HepG2 (cell line): ENCODE data around the gene COL9A3. TPM values are rescaled to one million over a fixed set of nuclear protein-coding genes. Genes with fewer than 3 reads are reported as not detected.

Source experiments
- ATRX ChIP-seq: sonication (generic); formaldehyde crosslinking; IDR thresholded peaks from 2 replicates; pipeline ENCODE4 v1.4.0; 2020; ENCODE audit warnings: missing genetic modification reagents, borderline replicate concordance
- BORCS8-MEF2B ChIP-seq: sonication (generic); formaldehyde crosslinking; IDR thresholded peaks from 2 replicates; pipeline ENCODE4 v1.8.0; 2022; ENCODE audit warnings: mild to moderate bottlenecking, missing genetic modification reagents
- CBX2 ChIP-seq, 2 experiments: fragments of 200-600 bp in 1 of 2; sonication (generic); formaldehyde crosslinking in 1 of 2; IDR thresholded peaks; 2 replicates each; pipeline versions ENCODE4 v1.7.0 to v1.8.1; 2018 to 2022; ENCODE audit warnings: low read depth in 2 of 2, low read length in 1 of 2, mild to moderate bottlenecking in 1 of 2, missing genetic modification reagents in 1 of 2
- MIER2 ChIP-seq: IDR thresholded peaks from 2 replicates; pipeline ENCODE4 v1.6.1; 2016; ENCODE audit warnings: missing biosample characterization, missing genetic modification reagents
- NFKB2 ChIP-seq: sonication (generic); formaldehyde crosslinking; IDR thresholded peaks from 2 replicates; pipeline ENCODE4 v1.4.0; 2020; ENCODE audit warnings: missing genetic modification reagents, borderline replicate concordance
- SOX13 ChIP-seq, 3 experiments: fragments of 450-650 bp in 1 of 3; sonication (generic) in 1 of 3; formaldehyde crosslinking in 1 of 3; IDR thresholded peaks in 2 of 3; conservative IDR thresholded peaks in 1 of 3; 2 replicates each; pipeline versions ENCODE4 v1.5.0 to v1.6.1; 2016 to 2020; ENCODE audit warnings: antibody characterized with exemption in 1 of 3, mild to moderate bottlenecking in 1 of 3, missing compliant biosample characterization in 1 of 3, missing genetic modification reagents in 1 of 3, moderate library complexity in 1 of 3
- ZMYM2 ChIP-seq: sonication (generic); formaldehyde crosslinking; IDR thresholded peaks from 2 replicates; pipeline ENCODE4 v1.8.0; 2022; ENCODE audit warnings: mild to moderate bottlenecking, missing genetic modification reagents
- ZNF724P ChIP-seq: sonication (generic); formaldehyde crosslinking; IDR thresholded peaks from 2 replicates; pipeline ENCODE4 v1.8.0; 2022; ENCODE audit warnings: missing genetic modification reagents, borderline replicate concordance
- polyA plus RNA-seq, 8 experiments: library from polyadenylated mRNA; depleted of rRNA in 3 of 8; stranded (reverse) in 7 of 8; unstranded in 1 of 8; fragments of >200 nt; fragmentation: Illumina TruSeq in 4 of 8; extraction: Trizol in 4 of 8; gene quantifications; 2 replicates each; pipeline versions ENCODE4 v1.2.1 to v1.2.3, GENCODE V29; 2011 to 2016; ENCODE audit warnings: low read depth in 4 of 8, missing spikeins in 1 of 8, mixed read lengths in 1 of 8; ENCODE audit not compliant: insufficient read depth in 1 of 8
- total RNA-seq, 5 experiments: library from RNA; depleted of rRNA; stranded (reverse); fragments of >200 nt; fragmentation: Illumina TruSeq; extraction: Trizol; gene quantifications; 2 replicates each; pipeline ENCODE4 v1.2.3, GENCODE V29; 2016; ENCODE audit warnings: low read depth in 1 of 5
- TF ChIP-seq, protein P1 (sequence below): sonication (generic); formaldehyde crosslinking; IDR thresholded peaks from 2 replicates; pipeline ENCODE4 v1.5.0; 2020; ENCODE audit warnings: mild to moderate bottlenecking, missing genetic modification reagents
- TF ChIP-seq, protein P2 (sequence below): sonication (generic); formaldehyde crosslinking; IDR thresholded peaks from 2 replicates; pipeline ENCODE4 v1.5.1; 2020; ENCODE audit warnings: mild to moderate bottlenecking, missing genetic modification reagents, moderate library complexity
- TF ChIP-seq, protein P3 (sequence below): sonication (generic); formaldehyde crosslinking; IDR thresholded peaks from 2 replicates; pipeline ENCODE4 v1.9.0; 2021; ENCODE audit warnings: missing genetic modification reagents, borderline replicate concordance
- TF ChIP-seq, protein P4 (sequence below): sonication (generic); formaldehyde crosslinking; IDR thresholded peaks from 2 replicates; pipeline ENCODE4 v1.5.0; 2020; ENCODE audit warnings: missing genetic modification reagents
- TF ChIP-seq, protein P5 (sequence below): sonication (generic); formaldehyde crosslinking; IDR thresholded peaks from 2 replicates; pipeline ENCODE4 v1.4.0; 2020; ENCODE audit warnings: missing genetic modification reagents

COL9A3 gene
- total and polyA plus RNA-seq, 2 of the 13 experiments (the other 11 are each of a cell fraction or from before 2014, with no cell fraction given) = 155 to 204 TPM

DNA sequence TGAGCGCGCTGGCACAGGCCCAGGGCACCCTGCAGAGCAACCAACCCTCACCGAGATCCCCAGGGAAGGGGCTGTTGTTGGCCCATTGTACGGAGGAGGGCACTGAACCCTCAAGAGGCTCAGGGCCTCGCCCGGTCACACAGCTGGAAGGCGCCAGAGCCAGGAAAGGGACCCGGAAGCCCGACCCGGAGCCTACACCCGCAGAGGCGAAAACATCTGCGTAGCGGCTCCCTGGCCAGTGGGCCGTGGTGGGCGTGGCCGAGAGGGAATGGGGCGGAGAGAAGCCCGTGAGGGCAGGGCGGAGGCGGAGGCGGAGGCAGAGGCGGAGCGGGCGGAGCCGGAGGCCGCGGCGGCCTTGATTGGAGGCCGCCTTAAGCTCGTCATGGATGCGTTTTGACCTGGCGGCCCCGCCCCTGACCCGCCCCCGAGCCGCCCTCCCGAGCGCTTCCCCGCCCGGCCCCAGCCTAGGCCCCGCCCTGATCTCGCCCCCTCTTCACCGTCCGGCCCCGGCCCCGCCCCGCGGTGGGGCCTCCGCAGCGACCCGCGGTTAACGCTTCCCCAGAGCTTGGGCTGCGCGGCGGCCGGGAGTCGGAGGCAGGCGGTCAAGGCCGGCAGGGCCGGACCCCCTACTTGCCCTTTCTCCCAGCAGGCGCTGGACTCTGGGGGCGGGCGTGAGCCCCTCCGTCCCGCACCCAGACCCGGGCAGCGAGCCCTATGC lies 22.7 kb upstream of the COL9A3 start (continued):
- TF ChIP-seq, protein P1, sequence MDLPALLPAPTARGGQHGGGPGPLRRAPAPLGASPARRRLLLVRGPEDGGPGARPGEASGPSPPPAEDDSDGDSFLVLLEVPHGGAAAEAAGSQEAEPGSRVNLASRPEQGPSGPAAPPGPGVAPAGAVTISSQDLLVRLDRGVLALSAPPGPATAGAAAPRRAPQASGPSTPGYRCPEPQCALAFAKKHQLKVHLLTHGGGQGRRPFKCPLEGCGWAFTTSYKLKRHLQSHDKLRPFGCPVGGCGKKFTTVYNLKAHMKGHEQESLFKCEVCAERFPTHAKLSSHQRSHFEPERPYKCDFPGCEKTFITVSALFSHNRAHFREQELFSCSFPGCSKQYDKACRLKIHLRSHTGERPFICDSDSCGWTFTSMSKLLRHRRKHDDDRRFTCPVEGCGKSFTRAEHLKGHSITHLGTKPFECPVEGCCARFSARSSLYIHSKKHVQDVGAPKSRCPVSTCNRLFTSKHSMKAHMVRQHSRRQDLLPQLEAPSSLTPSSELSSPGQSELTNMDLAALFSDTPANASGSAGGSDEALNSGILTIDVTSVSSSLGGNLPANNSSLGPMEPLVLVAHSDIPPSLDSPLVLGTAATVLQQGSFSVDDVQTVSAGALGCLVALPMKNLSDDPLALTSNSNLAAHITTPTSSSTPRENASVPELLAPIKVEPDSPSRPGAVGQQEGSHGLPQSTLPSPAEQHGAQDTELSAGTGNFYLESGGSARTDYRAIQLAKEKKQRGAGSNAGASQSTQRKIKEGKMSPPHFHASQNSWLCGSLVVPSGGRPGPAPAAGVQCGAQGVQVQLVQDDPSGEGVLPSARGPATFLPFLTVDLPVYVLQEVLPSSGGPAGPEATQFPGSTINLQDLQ (CRISPR knock-in tag) = no peak
- TF ChIP-seq SOX13 (IDR thresholded peaks at IDR 0.05) = no peak
- peak in 1 of 2 experiments; percentile 6; a peak in 1 of 4 replicates for TF ChIP-seq SOX13 (CRISPR knock-in tag; conservative IDR thresholded peaks at IDR 0.05 in 1 of 2, IDR thresholded peaks at IDR 0.05 in 1 of 2)
- peak; percentile 55; the same call in 1 of the 2 replicates for TF ChIP-seq MIER2 (CRISPR knock-in tag)
- TF ChIP-seq, protein P2, sequence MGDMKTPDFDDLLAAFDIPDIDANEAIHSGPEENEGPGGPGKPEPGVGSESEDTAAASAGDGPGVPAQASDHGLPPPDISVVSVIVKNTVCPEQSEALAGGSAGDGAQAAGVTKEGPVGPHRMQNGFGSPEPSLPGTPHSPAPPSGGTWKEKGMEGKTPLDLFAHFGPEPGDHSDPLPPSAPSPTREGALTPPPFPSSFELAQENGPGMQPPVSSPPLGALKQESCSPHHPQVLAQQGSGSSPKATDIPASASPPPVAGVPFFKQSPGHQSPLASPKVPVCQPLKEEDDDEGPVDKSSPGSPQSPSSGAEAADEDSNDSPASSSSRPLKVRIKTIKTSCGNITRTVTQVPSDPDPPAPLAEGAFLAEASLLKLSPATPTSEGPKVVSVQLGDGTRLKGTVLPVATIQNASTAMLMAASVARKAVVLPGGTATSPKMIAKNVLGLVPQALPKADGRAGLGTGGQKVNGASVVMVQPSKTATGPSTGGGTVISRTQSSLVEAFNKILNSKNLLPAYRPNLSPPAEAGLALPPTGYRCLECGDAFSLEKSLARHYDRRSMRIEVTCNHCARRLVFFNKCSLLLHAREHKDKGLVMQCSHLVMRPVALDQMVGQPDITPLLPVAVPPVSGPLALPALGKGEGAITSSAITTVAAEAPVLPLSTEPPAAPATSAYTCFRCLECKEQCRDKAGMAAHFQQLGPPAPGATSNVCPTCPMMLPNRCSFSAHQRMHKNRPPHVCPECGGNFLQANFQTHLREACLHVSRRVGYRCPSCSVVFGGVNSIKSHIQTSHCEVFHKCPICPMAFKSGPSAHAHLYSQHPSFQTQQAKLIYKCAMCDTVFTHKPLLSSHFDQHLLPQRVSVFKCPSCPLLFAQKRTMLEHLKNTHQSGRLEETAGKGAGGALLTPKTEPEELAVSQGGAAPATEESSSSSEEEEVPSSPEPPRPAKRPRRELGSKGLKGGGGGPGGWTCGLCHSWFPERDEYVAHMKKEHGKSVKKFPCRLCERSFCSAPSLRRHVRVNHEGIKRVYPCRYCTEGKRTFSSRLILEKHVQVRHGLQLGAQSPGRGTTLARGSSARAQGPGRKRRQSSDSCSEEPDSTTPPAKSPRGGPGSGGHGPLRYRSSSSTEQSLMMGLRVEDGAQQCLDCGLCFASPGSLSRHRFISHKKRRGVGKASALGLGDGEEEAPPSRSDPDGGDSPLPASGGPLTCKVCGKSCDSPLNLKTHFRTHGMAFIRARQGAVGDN = peak; percentile 93
- peak; percentile 22; the same call in 1 of the 2 replicates for TF ChIP-seq NFKB2 (CRISPR knock-in tag)
- TF ChIP-seq ATRX (CRISPR knock-in tag) = no peak
- TF ChIP-seq, protein P3, sequence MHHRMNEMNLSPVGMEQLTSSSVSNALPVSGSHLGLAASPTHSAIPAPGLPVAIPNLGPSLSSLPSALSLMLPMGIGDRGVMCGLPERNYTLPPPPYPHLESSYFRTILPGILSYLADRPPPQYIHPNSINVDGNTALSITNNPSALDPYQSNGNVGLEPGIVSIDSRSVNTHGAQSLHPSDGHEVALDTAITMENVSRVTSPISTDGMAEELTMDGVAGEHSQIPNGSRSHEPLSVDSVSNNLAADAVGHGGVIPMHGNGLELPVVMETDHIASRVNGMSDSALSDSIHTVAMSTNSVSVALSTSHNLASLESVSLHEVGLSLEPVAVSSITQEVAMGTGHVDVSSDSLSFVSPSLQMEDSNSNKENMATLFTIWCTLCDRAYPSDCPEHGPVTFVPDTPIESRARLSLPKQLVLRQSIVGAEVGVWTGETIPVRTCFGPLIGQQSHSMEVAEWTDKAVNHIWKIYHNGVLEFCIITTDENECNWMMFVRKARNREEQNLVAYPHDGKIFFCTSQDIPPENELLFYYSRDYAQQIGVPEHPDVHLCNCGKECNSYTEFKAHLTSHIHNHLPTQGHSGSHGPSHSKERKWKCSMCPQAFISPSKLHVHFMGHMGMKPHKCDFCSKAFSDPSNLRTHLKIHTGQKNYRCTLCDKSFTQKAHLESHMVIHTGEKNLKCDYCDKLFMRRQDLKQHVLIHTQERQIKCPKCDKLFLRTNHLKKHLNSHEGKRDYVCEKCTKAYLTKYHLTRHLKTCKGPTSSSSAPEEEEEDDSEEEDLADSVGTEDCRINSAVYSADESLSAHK = no peak
- peak; percentile 74; the same call in 1 of the 2 replicates for TF ChIP-seq ZNF724P
- TF ChIP-seq CBX2 (IDR thresholded peaks at IDR 0.05; ENCODE audit: low read depth, low read length) = no peak
- no peak for TF ChIP-seq CBX2 (CRISPR knock-in tag; IDR thresholded peaks at IDR 0.05; ENCODE audit: low read depth)
- TF ChIP-seq BORCS8-MEF2B (CRISPR knock-in tag) = peak; percentile 40
- TF ChIP-seq, protein P4, sequence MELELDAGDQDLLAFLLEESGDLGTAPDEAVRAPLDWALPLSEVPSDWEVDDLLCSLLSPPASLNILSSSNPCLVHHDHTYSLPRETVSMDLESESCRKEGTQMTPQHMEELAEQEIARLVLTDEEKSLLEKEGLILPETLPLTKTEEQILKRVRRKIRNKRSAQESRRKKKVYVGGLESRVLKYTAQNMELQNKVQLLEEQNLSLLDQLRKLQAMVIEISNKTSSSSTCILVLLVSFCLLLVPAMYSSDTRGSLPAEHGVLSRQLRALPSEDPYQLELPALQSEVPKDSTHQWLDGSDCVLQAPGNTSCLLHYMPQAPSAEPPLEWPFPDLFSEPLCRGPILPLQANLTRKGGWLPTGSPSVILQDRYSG (CRISPR knock-in tag) = peak; percentile 26
- TF ChIP-seq ZMYM2 (CRISPR knock-in tag) = 0 out of 2 replicates have a peak, but pooled peaks have one; percentile 10
- TF ChIP-seq, protein P5, sequence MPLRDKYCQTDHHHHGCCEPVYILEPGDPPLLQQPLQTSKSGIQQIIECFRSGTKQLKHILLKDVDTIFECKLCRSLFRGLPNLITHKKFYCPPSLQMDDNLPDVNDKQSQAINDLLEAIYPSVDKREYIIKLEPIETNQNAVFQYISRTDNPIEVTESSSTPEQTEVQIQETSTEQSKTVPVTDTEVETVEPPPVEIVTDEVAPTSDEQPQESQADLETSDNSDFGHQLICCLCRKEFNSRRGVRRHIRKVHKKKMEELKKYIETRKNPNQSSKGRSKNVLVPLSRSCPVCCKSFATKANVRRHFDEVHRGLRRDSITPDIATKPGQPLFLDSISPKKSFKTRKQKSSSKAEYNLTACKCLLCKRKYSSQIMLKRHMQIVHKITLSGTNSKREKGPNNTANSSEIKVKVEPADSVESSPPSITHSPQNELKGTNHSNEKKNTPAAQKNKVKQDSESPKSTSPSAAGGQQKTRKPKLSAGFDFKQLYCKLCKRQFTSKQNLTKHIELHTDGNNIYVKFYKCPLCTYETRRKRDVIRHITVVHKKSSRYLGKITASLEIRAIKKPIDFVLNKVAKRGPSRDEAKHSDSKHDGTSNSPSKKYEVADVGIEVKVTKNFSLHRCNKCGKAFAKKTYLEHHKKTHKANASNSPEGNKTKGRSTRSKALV (CRISPR knock-in tag) = peak; percentile 43; the same call in 1 of the 2 replicates
